ENCODE data around the gene ASB8. TPM values are rescaled to one million over a fixed set of nuclear protein-coding genes. Genes with fewer than 3 reads are reported as not detected.
A peak's percentile ranks its signal among the peaks of the same experiment; 100 is the strongest.

The ASB8 gene
- total and polyA plus RNA-seq, 9 of the 15 experiments (the other 6 are each of a cell fraction or from before 2014, with no cell fraction given) = 13.3 to 29.0 (median 19.6) TPM

DNA sequence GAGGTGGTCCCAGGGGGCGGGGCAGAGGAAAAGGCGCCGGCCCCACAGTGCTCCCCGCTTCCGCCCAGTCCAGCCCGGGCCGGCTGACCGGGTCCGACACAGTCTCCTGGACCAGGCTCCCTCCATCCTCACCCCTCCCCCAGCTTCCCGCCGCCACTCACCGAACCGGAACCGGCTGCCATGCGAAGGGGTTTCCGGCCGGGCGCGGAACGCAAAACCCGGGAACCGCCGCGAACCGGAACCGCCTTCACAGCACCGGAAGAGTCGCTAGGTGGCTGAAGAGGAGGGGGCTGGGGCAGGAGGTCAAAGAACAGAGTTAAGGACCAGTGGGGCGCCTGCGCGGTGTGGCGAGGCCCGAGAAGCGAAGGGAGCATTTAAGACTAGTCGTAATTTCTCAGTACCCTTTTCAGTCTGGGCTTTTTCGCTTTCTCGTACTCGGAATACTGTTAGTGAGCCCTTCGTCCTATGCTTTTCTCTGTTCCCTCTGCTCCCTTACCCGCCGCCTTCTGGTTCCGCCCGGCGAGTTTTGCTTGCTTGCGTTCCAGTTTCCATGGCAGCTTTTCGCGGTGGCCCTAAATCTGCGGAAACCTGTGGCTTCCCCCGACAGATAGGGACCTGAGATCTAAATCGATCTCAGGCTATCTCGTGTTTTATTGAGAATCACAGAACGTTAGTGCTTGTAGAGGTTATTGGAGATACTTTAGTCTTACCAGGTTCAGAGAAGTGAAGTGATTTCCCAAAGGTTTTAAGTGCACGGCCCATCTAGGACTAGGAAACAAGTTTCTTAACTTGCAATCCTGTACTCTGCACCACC is 51.2 kb downstream of the ASB8 start, which contains the start of gene SENP1 (continued):
- TF ChIP-seq, protein P1, sequence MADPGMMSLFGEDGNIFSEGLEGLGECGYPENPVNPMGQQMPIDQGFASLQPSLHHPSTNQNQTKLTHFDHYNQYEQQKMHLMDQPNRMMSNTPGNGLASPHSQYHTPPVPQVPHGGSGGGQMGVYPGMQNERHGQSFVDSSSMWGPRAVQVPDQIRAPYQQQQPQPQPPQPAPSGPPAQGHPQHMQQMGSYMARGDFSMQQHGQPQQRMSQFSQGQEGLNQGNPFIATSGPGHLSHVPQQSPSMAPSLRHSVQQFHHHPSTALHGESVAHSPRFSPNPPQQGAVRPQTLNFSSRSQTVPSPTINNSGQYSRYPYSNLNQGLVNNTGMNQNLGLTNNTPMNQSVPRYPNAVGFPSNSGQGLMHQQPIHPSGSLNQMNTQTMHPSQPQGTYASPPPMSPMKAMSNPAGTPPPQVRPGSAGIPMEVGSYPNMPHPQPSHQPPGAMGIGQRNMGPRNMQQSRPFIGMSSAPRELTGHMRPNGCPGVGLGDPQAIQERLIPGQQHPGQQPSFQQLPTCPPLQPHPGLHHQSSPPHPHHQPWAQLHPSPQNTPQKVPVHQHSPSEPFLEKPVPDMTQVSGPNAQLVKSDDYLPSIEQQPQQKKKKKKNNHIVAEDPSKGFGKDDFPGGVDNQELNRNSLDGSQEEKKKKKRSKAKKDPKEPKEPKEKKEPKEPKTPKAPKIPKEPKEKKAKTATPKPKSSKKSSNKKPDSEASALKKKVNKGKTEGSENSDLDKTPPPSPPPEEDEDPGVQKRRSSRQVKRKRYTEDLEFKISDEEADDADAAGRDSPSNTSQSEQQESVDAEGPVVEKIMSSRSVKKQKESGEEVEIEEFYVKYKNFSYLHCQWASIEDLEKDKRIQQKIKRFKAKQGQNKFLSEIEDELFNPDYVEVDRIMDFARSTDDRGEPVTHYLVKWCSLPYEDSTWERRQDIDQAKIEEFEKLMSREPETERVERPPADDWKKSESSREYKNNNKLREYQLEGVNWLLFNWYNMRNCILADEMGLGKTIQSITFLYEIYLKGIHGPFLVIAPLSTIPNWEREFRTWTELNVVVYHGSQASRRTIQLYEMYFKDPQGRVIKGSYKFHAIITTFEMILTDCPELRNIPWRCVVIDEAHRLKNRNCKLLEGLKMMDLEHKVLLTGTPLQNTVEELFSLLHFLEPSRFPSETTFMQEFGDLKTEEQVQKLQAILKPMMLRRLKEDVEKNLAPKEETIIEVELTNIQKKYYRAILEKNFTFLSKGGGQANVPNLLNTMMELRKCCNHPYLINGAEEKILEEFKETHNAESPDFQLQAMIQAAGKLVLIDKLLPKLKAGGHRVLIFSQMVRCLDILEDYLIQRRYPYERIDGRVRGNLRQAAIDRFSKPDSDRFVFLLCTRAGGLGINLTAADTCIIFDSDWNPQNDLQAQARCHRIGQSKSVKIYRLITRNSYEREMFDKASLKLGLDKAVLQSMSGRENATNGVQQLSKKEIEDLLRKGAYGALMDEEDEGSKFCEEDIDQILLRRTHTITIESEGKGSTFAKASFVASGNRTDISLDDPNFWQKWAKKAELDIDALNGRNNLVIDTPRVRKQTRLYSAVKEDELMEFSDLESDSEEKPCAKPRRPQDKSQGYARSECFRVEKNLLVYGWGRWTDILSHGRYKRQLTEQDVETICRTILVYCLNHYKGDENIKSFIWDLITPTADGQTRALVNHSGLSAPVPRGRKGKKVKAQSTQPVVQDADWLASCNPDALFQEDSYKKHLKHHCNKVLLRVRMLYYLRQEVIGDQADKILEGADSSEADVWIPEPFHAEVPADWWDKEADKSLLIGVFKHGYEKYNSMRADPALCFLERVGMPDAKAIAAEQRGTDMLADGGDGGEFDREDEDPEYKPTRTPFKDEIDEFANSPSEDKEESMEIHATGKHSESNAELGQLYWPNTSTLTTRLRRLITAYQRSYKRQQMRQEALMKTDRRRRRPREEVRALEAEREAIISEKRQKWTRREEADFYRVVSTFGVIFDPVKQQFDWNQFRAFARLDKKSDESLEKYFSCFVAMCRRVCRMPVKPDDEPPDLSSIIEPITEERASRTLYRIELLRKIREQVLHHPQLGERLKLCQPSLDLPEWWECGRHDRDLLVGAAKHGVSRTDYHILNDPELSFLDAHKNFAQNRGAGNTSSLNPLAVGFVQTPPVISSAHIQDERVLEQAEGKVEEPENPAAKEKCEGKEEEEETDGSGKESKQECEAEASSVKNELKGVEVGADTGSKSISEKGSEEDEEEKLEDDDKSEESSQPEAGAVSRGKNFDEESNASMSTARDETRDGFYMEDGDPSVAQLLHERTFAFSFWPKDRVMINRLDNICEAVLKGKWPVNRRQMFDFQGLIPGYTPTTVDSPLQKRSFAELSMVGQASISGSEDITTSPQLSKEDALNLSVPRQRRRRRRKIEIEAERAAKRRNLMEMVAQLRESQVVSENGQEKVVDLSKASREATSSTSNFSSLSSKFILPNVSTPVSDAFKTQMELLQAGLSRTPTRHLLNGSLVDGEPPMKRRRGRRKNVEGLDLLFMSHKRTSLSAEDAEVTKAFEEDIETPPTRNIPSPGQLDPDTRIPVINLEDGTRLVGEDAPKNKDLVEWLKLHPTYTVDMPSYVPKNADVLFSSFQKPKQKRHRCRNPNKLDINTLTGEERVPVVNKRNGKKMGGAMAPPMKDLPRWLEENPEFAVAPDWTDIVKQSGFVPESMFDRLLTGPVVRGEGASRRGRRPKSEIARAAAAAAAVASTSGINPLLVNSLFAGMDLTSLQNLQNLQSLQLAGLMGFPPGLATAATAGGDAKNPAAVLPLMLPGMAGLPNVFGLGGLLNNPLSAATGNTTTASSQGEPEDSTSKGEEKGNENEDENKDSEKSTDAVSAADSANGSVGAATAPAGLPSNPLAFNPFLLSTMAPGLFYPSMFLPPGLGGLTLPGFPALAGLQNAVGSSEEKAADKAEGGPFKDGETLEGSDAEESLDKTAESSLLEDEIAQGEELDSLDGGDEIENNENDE (IDR thresholded peaks at IDR 0.05; ENCODE audit: low read depth, low read length) = no peak
- TF ChIP-seq ETV1 (tag; conservative IDR thresholded peaks at IDR 0.05; ENCODE audit: low read depth) (peak; percentile 97), GATA2 (CRISPR knock-in tag; IDR thresholded peaks at IDR 0.05) (no peak), TAF15 (IDR thresholded peaks at IDR 0.05; ENCODE audit: low read depth, low read length) (no peak), ZNF175 (CRISPR knock-in tag; IDR thresholded peaks at IDR 0.05; ENCODE audit: low read depth) (no peak), MTA2 (IDR thresholded peaks at IDR 0.05; ENCODE audit: low read depth) (no peak), FOXA3 (CRISPR knock-in tag; conservative IDR thresholded peaks at IDR 0.05 in 1 of 2, IDR thresholded peaks at IDR 0.05 in 1 of 2) (no peak), ZNF707 (CRISPR knock-in tag; conservative IDR thresholded peaks at IDR 0.05) (no peak)
- TF ChIP-seq, protein P2, sequence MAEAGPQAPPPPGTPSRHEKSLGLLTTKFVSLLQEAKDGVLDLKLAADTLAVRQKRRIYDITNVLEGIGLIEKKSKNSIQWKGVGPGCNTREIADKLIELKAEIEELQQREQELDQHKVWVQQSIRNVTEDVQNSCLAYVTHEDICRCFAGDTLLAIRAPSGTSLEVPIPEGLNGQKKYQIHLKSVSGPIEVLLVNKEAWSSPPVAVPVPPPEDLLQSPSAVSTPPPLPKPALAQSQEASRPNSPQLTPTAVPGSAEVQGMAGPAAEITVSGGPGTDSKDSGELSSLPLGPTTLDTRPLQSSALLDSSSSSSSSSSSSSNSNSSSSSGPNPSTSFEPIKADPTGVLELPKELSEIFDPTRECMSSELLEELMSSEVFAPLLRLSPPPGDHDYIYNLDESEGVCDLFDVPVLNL (CRISPR knock-in tag; IDR thresholded peaks at IDR 0.05; ENCODE audit: low read depth) = peak; percentile 82
- TF ChIP-seq, protein P3, sequence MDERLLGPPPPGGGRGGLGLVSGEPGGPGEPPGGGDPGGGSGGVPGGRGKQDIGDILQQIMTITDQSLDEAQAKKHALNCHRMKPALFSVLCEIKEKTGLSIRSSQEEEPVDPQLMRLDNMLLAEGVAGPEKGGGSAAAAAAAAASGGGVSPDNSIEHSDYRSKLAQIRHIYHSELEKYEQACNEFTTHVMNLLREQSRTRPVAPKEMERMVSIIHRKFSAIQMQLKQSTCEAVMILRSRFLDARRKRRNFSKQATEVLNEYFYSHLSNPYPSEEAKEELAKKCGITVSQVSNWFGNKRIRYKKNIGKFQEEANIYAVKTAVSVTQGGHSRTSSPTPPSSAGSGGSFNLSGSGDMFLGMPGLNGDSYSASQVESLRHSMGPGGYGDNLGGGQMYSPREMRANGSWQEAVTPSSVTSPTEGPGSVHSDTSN (CRISPR knock-in tag; IDR thresholded peaks at IDR 0.05; ENCODE audit: low read depth) = no peak
- TF ChIP-seq, protein P3 (tag; conservative IDR thresholded peaks at IDR 0.05; ENCODE audit: low read depth) = no peak; the same call in 1 of the 2 replicates
